ENCODE measurements around the gene SHROOM3.

SHROOM3 gene

DNA sequence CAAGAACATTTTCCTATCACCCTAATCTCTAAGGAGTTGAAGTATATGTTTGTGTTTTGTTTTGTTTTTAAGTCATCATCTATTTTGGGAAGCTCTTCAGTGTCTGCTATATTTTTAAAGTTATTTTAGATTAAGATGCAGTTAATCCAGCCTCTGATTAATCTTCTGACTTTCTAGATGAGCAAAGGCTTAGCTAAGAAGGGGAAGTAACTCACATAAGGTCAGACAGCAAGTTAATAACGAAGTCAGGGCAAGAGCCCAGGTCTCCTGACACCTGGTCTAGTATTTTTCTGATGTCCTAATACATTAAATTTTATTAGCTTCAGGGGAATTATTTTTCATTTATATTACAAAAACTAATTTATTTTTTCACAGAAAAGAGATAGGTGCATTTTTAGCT, 294.4 kb downstream of the SHROOM3 start:
- DNase-seq = no peak

- DNase-seq = no peak
Observed at GRCh38 chr4:76729980-76730379, 295.0 kb downstream of the SHROOM3 start.

DNA sequence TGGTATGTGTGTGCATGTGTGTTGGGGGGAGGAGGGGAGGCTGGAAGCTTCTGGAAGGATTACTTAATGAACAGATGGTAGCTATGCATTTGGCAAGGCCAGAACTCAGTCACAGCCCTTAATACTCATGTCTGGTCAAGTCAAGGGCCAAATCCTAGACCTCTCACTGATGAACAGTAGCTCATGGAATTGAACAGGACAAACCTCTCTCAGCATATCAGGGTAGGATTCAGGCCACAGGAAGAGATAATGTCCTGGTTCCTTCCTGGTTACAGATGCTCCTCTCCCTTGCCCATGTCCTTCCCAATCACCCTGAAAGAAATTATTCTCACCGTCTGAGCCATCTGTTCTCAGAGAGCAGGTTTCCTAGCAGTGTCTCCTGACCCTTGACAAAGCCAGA, 297.2 kb downstream of the SHROOM3 start:
- DNase-seq = no peak

DNA sequence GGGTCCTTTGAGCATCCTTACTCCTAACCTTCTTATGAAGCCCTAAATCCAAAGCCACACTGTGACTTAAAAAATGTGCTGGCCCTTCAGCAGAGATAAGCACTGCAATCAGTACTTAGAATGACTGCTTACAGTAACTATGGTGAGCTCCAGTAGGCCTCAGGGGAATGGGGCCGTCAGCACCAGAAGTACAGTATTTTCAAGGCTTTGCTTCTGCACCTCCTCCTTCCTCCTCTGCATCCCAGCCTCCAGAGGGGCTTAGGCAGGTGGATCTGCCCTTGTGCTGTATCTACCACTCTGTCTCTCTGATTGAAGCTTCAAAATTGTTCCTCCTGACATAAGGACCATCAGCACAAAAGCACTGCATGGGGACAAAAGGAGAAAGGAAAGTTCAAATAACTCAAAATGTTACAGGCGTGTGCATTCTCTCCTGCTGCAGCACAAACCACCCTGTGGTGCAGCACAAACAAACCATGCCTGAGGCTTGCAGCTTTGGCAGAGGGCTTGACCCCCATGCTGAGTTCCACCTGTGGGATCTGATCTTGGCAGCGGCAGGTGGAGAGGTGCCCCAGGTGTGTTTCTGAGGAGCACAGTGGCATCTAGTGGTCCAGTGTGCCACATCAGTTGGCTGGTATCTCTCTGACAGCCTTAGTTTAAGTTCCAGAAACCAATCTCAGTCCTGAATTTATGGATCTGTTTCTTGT, 298.2 kb downstream of the SHROOM3 start:
- no peak for DNase-seq

DNA sequence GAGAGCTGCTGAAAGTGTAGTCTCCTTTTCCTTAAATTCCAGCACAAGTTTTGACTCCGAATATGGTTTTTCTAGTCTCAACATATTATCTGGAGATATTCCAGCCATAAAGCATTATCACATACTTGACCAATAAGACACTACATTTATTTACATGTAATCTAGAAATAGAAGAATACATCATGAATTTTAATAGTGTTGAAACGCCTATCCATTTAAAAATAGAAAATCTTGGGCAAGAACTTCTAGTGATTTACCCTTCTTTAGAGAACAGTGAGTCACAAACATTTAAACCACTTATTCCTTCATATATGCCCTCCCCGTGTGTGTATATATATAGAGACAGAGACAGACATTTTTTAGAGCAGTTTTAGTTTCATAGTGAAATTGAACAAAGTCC, 301.4 kb downstream of the SHROOM3 start:
- DNase-seq = no peak

DNA sequence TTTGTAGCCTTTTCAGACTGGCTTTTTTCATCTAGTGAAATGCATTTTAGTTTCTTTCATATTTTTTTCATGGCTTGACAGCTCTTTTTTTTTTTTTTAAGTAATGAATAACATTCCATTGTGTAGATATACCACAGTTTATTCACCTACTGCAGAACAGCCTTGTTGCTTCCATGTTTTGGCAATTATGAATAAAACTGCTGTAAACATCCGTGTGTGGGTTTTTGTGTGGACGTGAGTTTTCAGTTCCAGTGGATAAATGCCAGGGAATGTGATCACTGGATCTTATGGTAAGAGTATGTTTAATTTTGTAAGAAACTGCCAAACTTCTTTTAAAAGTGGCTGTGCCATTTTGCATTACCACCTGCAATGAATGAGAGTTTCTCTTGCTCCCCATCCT, 302.2 kb downstream of the SHROOM3 start:
- DNase-seq = no peak

DNA sequence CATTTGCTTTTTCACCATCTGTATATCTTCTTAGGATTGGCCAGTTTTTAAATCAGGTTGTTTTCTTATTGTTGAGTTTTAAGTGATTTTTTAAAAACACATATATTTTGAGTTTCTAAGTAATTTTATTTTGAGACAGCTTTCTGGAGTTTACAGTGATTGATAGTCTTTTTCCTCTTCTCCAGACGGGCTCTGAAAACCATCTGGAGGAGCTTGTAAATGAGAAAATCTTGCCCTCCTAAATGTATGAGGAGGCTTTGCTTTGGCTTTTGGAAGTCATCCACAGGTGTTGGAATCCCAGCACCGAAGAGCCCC, 302.7 kb downstream of the SHROOM3 start:
- DNase-seq = no peak

DNA sequence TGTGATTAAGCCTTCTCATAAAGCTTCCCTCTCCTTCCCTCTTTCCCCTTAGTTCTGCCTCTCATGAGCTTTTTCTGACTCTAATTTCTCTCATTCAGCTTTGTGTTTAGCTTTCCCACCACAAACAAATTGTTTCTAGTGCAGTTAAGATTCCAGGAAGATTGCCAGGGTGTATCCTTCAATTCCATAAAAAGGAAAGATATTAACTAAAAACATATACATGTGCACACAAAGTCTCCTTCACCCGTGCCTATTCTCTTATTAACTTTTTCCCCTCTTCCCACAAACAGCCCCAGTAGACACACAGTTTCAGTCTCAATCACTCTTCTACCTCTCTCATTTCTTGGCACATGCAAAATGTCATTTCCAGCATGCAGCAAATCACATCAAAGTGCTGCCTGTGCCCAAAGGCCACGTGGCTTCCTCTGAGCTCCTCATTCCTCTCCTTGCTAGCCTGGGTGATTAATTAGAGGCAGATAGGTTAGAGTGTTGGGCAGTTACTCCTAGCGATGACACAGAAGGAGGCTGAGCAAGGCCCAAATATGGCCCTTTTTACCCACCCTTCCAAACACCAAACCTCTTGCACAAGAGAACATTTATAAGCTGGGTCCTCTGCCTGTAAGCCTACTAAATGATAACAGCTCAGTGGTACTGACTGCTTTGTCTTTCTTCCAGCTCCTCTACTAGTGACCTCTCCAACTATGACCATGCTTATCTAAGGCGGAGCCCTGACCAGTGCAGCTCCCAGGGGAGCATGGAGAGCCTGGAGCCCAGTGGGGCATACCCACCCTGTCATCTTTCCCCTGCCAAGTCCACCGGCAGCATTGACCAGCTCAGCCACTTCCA, 303.3 kb downstream of the SHROOM3 start:
- DNase-seq = no peak

DNA sequence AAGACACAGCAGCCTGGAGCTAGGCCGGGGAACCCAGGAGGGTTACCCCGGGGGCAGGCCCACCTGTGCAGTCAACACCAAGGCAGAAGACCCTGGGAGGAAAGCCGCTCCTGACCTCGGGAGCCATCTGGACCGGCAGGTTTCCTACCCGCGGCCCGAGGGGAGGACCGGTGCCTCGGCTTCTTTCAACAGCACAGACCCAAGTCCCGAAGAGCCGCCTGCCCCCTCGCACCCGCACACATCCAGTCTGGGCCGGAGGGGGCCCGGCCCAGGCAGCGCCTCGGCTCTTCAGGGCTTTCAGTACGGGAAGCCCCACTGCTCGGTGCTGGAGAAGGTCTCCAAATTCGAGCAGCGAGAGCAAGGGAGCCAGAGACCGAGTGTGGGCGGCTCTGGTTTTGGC, 305.2 kb downstream of the SHROOM3 start:
- DNase-seq = no peak

DNA sequence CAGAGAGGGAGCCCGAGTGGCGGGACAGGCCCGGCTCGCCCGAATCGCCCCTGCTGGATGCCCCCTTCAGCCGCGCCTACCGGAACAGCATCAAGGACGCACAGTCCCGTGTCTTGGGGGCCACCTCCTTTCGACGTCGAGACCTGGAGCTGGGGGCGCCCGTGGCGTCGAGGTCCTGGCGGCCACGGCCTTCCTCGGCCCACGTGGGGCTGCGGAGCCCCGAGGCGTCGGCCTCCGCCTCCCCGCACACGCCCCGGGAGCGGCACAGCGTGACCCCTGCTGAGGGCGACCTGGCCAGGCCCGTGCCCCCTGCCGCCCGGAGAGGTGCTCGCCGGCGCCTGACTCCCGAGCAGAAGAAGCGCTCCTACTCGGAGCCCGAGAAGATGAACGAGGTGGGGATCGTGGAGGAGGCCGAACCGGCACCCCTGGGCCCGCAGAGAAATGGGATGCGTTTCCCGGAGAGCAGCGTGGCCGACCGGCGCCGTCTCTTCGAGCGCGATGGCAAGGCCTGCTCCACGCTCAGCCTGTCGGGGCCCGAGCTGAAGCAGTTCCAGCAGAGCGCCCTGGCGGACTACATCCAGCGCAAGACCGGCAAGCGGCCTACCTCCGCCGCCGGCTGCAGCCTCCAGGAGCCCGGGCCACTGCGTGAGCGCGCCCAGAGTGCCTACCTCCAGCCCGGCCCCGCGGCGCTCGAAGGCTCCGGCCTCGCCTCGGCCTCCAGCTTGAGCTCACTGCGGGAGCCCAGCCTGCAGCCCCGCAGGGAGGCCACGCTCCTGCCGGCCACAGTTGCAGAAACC, 306.0 kb downstream of the SHROOM3 start:
- no peak for DNase-seq

DNA sequence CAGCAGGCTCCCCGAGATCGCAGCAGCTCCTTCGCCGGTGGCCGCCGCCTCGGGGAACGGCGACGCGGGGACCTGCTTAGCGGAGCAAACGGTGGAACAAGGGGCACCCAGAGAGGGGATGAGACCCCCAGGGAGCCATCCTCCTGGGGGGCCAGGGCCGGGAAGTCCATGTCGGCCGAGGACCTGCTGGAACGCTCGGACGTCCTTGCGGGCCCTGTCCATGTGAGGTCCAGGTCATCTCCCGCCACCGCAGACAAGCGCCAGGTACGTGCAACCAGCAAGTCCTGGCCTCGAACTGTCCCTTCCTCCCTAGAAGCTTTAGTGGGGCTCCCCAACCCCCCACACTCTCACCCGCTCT, 306.6 kb downstream of the SHROOM3 start:
- DNase-seq = no peak

GRCh38 chr4:76744241-76744921, 309.4 kb downstream of the SHROOM3 start:
- DNase-seq = no peak

DNA sequence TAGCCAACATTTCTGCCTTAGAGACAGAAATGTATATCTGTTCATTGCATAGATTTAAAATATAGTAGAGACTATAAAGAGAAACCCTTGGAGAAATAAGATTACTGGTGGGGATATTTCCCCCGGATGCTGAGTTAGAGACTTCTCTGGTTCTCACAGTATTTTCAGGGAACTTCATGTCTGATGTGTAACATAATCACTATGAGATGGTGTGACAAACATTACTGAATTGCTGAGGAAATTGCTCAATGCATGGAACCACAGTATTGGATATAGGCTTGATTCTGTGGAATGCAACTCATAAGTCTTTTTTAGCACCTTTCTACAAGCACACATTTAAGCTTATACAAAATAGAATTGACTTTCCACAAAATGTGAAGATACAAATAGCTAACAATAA, 310.2 kb downstream of the SHROOM3 start:
- DNase-seq = no peak

DNA sequence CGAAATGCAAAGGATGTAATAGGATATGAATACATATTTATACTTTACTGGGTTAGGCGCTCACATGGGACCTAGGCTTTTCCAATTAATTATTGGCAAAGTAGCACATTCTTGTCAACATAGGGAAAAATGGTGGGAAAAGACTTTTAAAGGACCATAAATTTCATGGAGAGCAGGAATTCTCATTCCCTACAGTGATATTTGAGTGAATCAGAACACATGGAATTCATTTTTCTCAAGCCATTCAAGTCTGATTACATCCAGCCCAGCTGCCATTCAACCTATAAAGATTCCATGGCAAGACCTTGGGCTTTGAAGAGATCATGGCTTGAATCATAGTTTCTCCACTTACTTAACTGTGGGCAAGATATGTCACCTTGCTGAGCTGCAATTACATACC, 312.5 kb downstream of the SHROOM3 start:
- DNase-seq = no peak

DNA sequence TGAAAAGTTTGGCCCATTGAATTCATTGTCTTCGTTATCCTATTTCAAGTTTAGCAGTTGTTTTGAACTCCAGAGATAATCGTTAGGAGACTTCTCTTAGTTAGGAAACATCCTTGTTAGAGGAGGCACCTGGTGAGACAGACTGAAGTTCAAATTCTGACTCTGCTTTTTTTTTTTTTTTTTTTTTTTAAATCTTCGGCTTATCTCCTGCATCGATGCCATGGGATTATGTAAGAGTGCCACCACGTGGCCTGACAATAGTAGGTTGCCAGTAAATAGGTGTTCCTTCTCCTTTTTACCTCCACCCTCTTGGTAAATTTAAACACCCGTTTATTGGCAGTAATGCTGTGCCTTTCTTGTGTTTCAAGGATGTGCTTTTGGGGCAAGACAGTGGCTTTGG, 313.6 kb downstream of the SHROOM3 start:
- peak; percentile 3 for DNase-seq

- DNase-seq = no peak
Observed at GRCh38 chr4:76749355-76749754, 314.3 kb downstream of the SHROOM3 start.

GRCh38 chr4:76750716-76751115, 315.7 kb downstream of the SHROOM3 start:
- DNase-seq = no peak

DNA sequence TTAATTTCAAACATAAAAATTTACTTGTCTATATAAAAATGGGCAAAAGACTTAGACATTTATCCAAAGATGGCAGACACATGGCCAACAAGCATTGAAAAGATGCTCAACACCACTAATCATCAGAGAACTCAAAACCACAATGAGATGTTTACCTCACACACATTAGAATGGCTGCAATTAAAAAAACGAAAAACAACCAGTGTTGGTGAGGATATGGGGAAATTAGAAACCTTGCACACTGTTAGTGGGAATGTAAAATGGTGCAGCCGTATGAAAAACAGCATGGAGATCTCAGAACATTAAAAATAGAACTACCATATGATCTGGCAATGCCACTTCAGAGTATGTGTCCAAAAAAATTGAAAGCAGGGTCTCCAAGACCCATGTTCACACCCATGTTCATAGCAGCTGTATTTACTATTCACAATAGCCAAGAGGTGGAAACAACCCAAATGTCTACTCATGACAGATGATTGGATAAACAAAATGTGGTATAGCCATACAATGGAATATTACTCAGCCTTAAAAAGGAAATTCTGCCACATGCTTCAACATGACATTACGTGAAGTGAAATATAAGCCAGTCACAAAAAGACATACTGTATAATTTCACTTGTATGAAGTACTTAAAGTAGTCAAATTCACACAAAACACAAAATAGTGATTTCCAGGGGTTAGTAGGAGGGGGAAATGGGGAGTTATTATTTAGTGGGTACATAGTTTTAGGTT, 316.7 kb downstream of the SHROOM3 start:
- DNase-seq = no peak

DNA sequence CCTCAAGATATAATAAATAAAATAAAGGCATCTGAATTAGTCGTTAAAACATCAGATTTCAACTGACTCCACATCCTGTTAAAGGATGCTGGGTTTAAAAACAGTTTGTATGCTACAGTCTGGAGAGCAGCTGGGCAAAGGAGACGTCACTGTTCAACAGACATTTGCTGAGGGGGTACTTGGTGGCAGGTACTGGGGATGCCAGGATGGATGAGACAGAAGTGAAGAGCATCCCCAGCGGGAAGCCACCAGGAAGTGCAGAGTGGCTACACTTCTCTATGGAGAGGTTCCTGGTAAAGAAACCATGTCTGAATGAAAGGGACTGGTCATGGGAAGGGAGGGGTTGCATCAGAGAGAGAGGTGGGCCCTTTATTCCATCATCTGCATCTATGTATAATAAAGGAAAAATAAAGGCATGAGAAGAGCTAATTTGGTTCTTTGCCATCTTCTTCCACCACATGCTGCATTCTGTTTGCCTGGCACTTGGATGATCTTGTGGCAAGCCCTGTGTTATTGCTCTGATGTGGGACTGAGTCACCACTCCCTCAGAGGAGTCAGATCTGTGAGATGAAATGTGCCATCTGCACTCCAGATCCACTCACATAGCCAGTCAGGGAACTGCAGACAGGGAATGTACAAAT, 318.0 kb downstream of the SHROOM3 start:
- DNase-seq = no peak

DNA sequence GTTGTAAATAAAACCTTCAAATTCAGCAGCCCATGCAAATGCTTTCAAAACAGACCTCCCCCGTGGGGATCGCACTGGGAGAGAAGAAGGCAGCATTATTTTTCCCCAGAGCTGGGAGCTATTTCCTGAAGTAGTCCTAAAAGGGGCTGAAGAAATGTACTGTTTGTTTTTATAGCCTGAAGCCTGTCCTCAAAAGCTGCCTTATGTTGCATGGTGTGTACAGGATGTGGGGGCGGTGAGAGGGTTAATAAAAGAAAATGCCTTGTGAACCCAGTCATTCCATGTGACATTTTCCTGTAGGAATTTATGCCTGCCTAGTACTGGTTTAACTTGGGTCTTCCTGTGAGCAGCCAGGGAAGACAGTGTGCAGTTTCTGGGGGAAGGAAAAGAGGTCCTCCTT, 318.8 kb downstream of the SHROOM3 start:
- no peak for DNase-seq

- DNase-seq = no peak
Observed at GRCh38 chr4:76754439-76754838, 319.4 kb downstream of the SHROOM3 start.

DNA sequence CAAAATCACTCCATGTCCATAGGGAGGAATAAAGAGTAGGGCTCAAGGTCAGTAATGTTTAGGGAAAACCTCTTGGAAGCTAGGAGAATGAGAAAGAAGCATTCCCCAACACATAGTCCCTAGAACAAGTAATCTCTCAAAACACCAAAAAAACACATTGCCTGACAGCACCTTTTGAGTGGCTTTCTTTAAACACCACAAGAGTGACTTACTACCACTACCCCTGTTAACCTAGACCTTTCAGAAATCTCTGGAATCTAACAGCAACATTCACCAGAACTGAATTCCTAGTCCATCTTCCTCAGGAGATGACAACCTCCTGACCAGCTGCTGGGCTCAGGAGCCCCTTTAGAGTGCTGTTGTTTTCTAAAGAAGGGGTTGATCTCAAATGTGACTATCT, 320.7 kb downstream of the SHROOM3 start:
- DNase-seq = no peak
